ENCODE results near the gene PCA3. TPM values are rescaled to one million over a fixed set of nuclear protein-coding genes. Genes with fewer than 3 reads are reported as not detected.
A peak's percentile ranks its signal among the peaks of the same experiment; 100 is the strongest.

The PCA3 gene
- total RNA-seq, 1 donor from 2014 or later = not detected

DNA sequence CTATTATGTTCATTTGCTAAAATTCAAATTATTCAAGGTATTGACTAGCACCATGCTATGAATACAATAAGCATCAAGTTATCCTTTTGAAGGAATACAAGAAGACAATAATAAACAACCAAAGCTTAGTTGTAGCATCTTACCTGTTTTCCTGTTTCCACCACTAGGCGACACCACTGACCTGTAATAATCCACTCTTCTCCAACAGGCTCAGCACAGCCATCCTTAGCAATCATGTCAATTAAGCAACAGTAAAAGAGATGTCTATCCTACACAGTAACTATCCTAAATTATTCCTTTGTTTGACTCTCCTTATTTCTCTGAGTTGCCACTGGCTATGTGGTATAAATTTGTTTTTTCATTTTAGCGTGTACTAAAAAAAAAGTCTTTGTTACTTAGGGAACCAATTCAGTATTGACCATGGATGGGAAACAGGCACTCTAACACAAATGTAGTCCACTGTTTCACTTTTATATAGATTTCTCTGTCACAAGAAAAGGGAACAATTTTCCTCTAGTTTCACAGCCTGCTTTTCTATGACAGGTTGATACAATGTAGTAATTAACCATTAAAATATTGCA, 46.2 kb downstream of the PCA3 start:
- intact Hi-C loops (cut with micrococcal nuclease) = loop anchor here (2.0 kb wide), 1 partner anchor 340 kb away; no protein-coding TSS in a partner anchor
- DNase-seq = no peak
- ATAC-seq = peak; percentile 55

DNA sequence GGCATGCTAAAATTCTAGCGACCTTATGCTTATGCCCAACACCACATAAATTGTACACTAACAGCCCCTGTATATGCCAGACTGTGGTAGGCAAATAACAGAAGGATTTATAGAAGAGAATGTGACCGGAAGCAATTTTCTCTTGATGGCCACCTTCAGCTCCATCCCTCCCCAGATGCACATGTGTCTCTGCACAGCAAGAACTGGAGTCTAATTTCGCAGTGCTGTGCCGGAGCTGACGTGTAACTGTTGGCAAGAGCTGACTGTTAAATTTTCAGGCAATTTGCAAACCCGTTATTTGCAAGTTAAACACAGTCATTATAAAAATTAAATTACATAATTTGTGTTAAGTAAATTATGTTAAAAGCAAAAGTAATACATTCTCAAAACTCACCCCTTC, 48.4 kb downstream of the PCA3 start:
- ATAC-seq (no peak), DNase-seq (no peak)
- intact Hi-C loops (cut with micrococcal nuclease) = no loop called here

DNA sequence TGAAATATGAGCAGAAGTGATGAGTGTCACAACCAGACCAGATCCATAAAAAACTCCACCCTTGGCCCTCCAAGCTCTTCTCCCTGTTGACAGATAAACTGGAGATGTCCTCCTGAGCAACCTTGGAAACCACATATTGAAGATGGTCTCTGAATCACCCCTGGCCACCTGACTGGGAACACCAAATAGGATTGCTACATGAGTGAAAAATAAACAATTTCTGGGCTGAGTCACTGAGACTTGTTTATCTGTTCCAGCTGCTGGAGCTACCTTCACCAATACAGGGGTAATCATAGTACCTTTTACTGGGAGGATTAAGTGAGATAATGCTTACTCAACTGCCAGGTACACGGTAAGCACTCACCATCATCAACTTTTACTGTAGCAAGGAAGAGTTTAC, 53.3 kb downstream of the PCA3 start:
- intact Hi-C loops (cut with micrococcal nuclease) = no loop called here
- DNase-seq (no peak), ATAC-seq (no peak)

DNA sequence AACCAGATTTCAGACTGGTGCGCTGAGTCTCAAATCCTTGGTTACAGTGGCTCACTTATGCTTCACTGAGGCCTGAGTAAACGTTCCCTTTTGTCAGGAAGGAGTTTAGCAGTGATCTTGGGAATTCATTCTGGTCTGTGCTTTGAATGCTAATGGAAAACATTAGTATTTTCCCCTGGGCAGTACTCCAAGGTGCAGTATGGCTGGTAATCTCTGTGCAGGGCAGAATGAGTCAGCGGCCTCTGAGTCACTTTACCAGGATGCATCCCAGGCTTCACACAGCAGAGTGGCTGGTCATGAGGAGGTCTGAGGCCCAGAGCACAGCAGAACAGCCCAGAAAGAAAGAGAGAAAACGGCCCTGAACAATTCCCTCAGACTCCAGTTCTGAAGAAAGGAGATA, 54.0 kb downstream of the PCA3 start:
- intact Hi-C loops (cut with micrococcal nuclease) = no loop called here
- DNase-seq (peak; percentile 35), ATAC-seq (peak; percentile 94)

DNA sequence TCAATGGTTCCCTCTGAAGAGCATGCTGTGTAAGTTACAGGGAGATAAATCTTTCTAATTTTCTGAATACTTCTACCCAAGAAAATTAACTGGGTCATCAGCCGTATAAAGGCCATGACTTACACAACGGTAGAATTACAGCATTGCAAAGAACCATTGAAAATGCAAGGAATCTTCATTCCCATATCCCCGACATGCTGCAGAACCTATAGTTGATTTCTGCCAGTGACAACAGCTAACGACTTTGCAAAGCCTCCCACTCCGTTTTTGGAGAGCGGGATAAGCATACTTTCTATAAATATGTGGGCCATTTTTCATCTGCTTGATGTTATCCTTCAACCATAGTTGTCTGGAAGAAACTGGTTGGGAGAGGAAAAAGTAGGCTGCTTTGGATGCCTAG, 56.2 kb downstream of the PCA3 start:
- DNase-seq (no peak), ATAC-seq (no peak)

DNA sequence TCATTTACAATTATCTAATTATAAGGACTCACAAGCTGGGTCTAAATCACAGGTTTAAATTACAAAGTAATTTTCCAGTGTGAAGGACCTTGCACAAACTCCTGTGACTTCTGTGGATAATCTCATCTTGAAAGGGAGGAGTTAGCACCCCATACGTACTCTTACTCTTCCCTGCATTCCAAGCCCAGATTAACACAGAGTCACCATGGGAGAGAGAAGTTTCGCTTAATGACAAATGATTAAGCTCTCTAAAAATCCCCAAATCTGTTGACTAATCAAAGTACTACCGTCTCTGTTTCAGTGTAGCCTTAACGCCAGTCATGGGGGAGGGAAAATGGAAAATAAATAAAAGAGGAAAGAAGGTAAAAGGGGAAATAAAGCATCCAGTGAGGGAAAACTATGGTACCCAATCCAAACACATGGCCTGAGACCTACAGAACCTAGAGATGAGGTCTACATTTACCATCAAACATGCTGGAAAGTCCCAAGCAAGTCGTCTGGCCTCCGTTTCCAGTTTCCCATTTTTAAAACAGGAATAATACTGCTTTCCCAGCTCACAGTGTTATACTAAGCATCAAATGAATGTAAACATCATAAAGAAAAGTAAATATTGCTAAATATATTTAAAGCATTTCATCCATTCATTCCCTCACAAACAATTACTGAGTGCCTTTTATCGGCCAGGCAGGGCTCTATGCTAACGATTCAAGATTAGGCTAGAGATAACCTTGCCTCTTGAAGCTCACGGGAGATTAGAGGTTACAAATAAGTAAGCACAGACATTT, 63.2 kb downstream of the PCA3 start:
- ATAC-seq = no peak
- no peak for DNase-seq
- intact Hi-C loops (cut with micrococcal nuclease) = no loop called here

More for the DNA sequence above, 56.2 kb downstream of the PCA3 start:
- intact Hi-C loops (cut with micrococcal nuclease) = no loop called here

DNA sequence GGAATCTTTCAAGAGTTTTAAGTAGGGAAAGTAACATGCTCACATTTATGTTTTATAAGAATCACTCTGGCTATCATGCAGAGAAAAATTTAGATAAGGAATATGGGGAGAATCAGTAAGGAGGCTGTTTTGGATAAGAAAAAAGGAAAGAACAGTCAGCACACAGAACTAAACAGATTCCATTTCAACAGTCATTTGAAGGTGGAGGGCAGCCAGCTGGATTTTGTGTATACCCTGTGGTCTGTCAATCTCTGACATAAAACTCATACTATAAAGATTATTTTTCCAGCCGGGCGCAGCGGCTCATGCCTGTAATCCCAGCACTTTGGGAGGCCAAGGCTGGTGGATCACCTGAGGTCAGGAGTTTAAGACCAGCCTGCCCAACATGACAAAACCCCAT, 64.2 kb downstream of the PCA3 start:
- no peak for DNase-seq
- ATAC-seq = no peak
- intact Hi-C loops (cut with micrococcal nuclease) = no loop called here

DNA sequence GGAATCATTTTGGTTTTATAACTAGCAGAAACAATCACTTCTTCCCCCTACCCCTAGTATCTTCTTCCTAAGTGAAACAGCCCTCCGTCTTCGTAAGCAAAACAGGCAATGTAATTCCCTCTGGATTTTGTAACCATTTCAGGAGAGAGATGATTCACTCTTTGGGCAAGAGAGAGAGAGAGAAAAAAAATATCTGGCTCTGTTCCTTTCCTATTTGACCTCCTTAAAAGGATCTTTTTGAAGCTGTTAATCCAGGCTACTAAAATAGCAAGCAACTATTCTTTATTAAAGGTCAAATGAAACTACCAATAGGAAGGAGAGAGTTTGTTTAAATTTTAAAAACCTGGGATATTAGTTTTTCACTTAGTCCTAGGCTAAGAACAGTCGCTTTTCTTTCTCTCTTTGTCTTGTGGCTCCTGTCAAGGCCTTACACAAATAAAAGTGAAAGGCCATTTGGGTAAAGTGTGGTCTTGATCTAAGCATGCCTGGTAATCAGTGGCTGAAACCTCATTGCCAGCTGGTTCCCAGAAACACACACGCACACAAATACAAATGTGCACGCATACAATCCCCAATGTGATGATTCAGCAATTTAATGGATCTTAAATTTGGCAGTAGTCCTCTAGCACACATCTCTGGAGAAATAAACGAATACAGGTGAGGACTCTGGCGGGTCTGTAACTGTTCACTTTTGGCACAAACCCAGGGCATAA, 71.5 kb downstream of the PCA3 start:
- no peak for DNase-seq
- ATAC-seq = peak; percentile 83
- intact Hi-C loops (cut with micrococcal nuclease) = no loop called here

Other genes with a start within 250 kb of the PCA3 start
- gene PRUNE2, start 141.7 kb downstream of the PCA3 start, total RNA-seq = 1.4 TPM